HG03354 (cell line): ENCODE data around the gene RNLS.

ENCODE experiments used
- ATAC-seq: cut with Tn5 transposase; IDR thresholded peaks from one replicate; pipeline ENCODE4 v1.9.1; 2021; ENCODE audit warnings: mild to moderate bottlenecking; ENCODE audit not compliant: unreplicated experiment, poor library complexity, severe bottlenecking

RNLS gene

DNA sequence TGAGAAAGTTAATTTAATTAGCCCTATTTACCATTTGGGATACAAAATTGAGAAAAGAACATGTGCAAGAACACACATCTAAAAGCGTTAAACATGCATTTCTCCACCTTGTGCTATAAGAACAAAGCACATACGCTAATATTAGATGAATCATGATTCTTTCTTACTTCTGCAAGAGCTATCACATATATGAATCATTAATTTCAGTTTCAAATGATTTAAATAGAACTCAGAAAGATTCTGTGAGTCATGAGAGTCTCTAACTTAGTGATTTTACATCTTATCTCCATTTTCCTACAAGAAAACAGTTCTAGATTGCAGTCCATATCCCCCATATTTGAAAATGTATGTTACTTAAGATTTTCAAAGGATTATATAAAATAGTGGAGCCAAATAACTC lies 173.9 kb downstream of the RNLS start:
- ATAC-seq, result no peak

DNA sequence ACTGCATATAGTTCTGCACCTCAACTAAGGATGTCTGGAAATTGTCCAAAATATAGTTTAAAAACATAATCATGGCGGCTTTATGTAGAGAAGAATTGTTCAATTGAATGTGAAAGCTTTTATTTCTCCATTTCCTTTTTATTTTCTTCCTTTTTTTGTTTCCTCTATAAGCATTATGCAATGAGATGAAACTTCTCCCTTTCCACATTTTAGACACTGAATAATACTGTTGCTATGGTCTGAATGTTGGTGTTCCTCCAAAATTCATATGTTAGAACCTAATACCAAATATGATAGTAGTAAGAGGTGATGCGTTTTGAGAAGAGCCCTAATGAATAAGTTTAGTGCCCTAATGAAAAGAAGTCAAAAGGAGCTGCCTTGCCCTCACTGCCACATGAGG lies 175.0 kb downstream of the RNLS start:
- ATAC-seq, result no peak

DNA sequence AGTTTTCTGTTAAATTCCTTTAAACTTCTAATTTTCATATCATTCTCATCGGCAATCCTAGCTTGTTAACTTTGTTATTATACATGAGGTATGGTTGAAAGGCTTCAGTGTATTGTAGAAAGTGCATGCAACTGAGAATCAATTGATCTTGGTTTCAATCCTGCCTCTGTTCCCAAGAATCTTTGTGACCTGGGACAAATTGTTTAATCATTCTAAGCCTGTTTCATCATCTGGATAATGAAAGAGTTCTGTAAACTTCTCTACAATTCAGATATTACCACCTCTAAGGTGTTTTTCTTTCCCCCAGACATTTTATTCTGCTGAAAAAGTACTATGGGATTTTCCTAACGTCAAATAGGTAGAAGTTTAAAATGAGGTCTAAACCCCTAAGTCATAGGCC lies 179.0 kb downstream of the RNLS start:
- no peak for ATAC-seq

- no peak for ATAC-seq
Observed at GRCh38 chr10:88401671-88402347, 181.3 kb downstream of the RNLS start.

- ATAC-seq, result no peak
Observed at GRCh38 chr10:88399240-88399639, 183.9 kb downstream of the RNLS start.

- ATAC-seq, result no peak
Observed at GRCh38 chr10:88395677-88396076, 187.4 kb downstream of the RNLS start.

DNA sequence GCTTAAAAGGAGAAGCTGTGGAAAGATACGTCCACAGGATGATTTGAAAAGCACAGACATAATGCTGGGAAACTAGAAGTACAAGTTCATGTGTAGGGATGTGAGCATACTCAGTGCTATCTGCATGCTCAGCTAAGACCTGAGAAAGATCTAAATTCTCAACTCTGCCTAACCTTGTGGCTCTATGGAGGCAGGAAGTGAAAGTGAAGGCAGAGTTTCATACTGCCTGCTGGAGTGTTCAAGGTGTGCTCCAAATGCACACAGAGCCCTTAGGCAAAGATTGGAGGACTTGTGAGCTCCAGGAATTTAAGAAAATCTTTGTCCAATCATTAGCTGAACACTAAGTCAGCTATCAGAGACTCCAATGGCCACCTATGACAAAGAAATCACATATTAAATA lies 190.9 kb downstream of the RNLS start:
- ATAC-seq, result peak; percentile 90

DNA sequence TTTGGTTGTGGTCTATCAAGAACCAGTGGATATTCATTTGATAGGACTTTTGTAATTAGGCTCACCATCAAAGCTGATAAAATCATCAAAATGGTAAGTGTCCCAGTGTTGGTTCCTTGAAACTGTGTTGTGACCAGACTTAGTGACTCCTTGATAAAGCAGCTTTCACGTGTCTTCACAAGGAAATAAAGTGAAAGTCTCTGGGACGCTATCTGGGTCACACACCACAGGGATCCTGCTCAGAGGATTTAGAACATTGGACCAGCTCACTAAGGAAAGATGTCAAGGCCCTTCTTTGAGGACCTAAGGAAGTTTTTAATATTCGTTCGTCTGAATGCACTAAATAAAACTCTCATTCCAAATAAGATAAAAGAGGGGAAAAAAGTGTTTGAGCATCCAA lies 193.1 kb downstream of the RNLS start:
- no peak for ATAC-seq

GRCh38 chr10:88389456-88389855 lies 193.7 kb downstream of the RNLS start:
- no peak for ATAC-seq

DNA sequence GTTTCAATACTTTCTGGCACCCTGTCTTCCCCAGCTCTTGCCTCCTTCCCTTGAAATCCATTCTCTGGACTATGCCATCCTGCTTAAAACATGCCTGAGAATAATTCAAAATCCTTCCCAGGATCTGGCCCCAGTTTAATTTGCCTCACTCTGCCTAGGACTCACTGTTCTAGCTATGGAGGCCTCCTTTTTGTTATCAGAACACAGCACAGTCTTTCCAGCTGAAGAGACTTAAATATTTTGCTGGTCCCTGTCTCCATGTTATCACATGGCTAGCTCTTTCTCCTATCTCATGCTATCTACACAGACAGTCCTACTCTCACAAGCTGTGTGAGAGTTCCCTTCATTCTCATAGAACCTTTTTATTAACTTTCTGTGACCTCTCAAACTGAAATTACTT lies 194.8 kb downstream of the RNLS start:
- ATAC-seq, result no peak

DNA sequence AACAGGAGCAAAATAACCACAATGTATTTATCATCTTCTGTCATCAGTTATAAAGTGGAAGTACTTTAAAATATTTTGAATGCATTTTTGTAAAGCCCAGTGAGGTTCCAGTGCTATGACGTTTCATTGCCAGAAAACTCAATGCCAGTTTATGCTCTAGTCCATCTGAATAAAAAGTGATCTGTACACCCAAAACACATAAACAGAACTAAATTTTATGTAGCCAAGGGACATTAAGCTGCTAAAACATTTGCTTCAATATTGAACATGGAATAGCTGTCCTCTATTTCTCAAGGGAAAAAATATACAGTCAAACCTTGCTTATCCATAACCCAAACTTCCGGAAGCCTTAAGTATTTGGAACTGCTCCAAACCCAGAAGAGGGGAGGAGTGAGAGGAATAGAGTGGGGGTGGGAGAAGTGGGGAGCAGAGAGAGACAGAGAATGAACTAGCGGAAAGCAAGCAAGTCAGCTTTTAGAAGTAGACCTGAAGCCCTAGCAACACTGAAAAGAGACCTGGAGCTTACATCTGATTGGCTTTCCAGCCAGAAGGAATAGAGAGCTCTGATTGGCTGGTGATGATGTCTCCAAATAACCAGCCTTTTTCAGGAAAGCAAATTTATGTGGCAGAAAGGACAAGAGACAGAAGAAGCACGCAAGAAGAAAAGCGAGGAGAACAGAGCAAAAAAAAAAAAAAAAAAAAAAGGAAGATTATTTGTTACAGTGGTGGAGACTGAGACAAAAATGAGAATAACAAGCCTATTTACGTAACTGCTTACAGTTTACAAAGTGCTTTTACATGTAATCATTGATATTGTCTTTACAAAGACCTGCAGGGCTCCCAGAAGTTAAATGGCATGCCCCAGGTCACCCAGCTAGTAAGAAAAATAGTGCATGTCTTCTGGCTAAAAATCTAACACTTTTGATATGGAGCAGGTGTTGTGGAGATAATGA lies 196.0 kb downstream of the RNLS start:
- no peak for ATAC-seq

DNA sequence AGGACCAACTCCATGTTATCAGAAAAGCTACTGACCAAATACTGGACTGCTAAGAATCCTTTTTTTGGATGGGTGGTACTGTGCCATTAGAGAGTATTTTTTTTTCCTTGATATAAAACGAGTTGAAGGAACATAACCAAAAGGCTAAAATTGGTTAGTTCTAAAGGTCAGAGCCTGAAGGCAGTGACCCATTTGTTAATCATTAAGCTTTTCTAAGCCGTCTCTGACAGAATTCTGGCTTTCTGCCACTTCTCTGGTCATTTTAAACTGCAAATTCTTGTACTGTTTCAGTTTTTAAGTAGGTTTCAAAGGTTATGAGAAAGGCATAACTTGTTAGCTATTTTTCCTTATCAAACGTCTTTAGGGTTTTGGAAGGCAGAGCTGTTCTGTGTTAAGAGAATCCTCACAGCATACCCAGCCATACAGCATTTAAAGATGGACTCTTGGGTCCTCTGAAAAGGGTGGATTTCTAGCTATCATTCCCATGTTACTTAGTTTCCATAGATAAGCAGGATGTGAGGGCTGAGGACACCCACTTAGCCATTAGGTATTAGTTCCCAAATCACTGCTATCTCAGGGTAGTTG lies 196.8 kb downstream of the RNLS start:
- peak; percentile 52 for ATAC-seq

- ATAC-seq, result peak; percentile 77
Observed at GRCh38 chr10:88385601-88386203, 197.4 kb downstream of the RNLS start.

DNA sequence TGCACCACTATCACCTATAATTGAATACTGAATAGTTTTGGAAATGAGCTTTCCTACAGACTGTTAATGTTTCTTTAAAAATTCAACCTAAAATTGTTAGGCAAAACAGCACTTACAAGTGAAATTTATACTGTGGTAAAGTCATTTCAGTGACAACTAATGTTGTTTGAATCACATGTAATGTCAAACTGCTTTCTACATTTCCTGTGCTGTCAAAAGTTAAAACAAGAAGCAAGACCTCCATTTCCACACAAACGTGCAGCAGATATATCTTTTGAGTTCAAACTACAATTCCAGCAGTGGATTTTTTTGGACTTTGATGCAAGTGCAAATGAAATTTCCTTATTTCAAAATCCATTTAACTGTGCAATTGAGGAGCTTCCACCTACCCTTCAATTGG lies 199.8 kb downstream of the RNLS start:
- ATAC-seq, result no peak

- no peak for ATAC-seq
Observed at GRCh38 chr10:88382699-88383098, 200.4 kb downstream of the RNLS start.

DNA sequence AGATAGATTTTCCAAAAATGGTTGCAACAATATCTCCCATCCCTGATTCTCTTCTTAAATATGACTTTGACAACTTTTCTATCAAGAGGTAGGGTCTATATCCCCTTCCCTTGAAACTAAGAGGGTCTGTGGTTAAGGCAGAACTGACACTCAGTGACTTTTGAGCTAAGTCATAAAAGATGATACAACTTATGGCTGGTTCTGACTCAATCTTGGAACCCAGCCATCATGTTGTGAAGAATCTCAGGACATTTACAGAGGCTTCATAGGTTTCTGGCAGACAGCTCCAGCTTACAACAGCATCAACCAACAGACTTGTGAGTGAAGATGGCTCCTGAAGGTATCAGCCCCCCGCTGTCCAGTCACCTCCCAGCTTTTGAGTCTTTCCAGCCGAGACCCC lies 203.5 kb downstream of the RNLS start:
- ATAC-seq, result no peak

DNA sequence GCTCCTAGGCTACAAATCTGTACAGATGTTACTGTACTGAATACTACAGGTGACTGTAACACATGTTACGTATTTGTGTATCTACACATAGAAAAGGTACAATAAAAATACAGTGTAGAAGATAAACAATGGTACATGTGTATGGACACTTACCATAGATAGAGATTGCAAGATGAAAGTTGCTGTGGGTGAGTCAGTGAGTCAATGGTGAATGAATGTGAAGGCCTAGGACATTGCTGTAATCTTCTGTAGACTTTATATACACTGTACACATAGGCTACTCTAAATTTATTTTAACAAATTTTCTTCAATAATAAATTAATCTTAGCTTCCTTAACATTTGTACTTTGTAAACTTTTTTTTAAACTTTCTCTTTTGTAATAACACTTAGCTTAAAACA lies 205.6 kb downstream of the RNLS start:
- ATAC-seq, result no peak

GRCh38 chr10:88374392-88375175 lies 208.5 kb downstream of the RNLS start:
- ATAC-seq, result no peak

DNA sequence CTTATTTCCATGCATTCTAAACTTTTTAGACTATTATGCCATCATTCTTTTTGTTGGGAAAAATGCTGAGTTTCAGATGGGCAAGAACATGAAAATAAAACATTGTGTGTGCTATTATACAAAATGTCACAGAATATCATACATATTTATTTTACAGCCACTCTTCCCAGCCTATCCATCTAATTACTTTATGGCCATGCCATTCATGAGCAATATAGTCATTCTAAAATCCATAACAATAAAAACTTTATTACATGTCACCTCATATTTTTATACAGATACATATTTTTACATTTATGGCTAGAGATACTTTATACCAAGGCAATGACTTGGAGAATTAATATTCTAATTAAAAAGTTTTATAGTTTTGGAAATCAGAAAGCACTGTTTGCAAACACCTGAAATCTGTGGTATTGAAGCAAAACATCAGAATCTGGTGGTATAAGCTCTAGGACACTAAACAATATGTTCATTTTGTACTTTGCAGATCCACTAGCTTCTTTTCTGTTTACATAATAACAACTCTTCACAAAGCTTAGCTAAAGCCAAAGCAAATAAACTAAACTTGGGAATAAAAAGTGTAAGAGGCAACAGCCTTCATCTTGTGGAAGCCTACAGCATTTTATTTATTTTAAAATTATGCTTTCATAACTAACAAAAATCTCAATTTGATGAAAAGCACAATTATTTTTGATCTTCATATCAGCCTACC lies 210.1 kb downstream of the RNLS start:
- ATAC-seq, result no peak
